SK-N-SH (cell line): ENCODE measurements around the gene OR1K1. TPM values are rescaled to one million over a fixed set of nuclear protein-coding genes. Genes with fewer than 3 reads are reported as not detected.
"Not testable (repeated sequence)": the region's sequence is repeated elsewhere in the genome, so short reads cannot be mapped to it uniquely, and the experiment has no call there.

Source experiments
- CTCF ChIA-PET: fragments of 300-600, 350-600 bp; formaldehyde crosslinking; extraction: SDS; loops from one replicate; lab custom pipeline; 2021; lab: Yijun Ruan, JAX
- POLR2A ChIA-PET: fragments of 350-600 bp; sonication (Branson Sonifier 250); formaldehyde crosslinking; extraction: SDS; loops from one replicate; lab custom pipeline; 2020; ENCODE audit warnings: antibody characterized with exemption, inconsistent platforms; lab: Yijun Ruan, JAX
- DNase-seq: peaks from one replicate; pipeline ENCODE4 v3.0.0; 2012
- H2AFZ ChIP-seq: fragments of 200-600 bp; sonication (generic); 2 replicates; pipeline ENCODE4 v1.8.1; 2016; ENCODE audit warnings: antibody characterized with exemption, mild to moderate bottlenecking, low read depth
- H3F3A ChIP-seq: fragments of 200-600 bp; sonication (generic); replicated peaks from 2 replicates; pipeline ENCODE3; 2016; ENCODE audit warnings: antibody characterized with exemption, mild to moderate bottlenecking; ENCODE audit not compliant: insufficient read depth
- H3K27ac ChIP-seq, 2 experiments: fragments of 200-500 bp in 1 of 2; fragments of 200-600 bp in 1 of 2; sonication (Bioruptor generic) in 1 of 2; sonication (generic), shearing (Covaris generic) in 1 of 2; 2 replicates each; pipeline versions ENCODE4 v1.5.1 to v1.6.1; 2014 to 2016; ENCODE audit warnings: low read depth in 2 of 2, inconsistent platforms in 1 of 2, low read length in 1 of 2, mild to moderate bottlenecking in 1 of 2, mixed read lengths in 1 of 2
- H3K27me3 ChIP-seq: fragments of 200-600 bp; sonication (generic), shearing (Covaris generic); 2 replicates; pipeline ENCODE4 v1.6.1; 2016; ENCODE audit warnings: mixed run types; ENCODE audit not compliant: insufficient read depth
- H3K36me3 ChIP-seq, 2 experiments: fragments of 200-500 bp in 1 of 2; fragments of 200-600 bp in 1 of 2; sonication (Bioruptor generic) in 1 of 2; sonication (generic) in 1 of 2; replicated peaks in 1 of 2; 2 replicates each; pipeline versions ENCODE3 to v1.5.1; 2014 to 2016; ENCODE audit warnings: low read length in 1 of 2, mild to moderate bottlenecking in 1 of 2; ENCODE audit not compliant: insufficient read depth in 2 of 2, control insufficient read depth in 1 of 2
- H3K4me1 ChIP-seq, 2 experiments: fragments of 200-500 bp in 1 of 2; fragments of 200-600 bp in 1 of 2; sonication (Bioruptor generic) in 1 of 2; sonication (generic), shearing (Covaris generic) in 1 of 2; 2 replicates each; pipeline versions ENCODE4 v1.5.1 to v1.6.1; 2014 to 2016; ENCODE audit warnings: low read depth in 1 of 2, low read length in 1 of 2, mixed run types in 1 of 2; ENCODE audit not compliant: insufficient read depth in 2 of 2, control insufficient read depth in 1 of 2
- H3K4me2 ChIP-seq: fragments of 200-600 bp; sonication (generic), shearing (Covaris generic); 2 replicates; pipeline ENCODE4 v1.6.1; 2017; ENCODE audit warnings: mixed run types
- H3K4me3 ChIP-seq, 2 experiments: fragments of 200-500 bp in 1 of 2; fragments of 200-600 bp in 1 of 2; sonication (Bioruptor generic) in 1 of 2; sonication (generic), shearing (Covaris generic) in 1 of 2; 2 replicates each; pipeline versions ENCODE4 v1.5.1 to v1.8.1; 2014 to 2016; ENCODE audit warnings: low read depth in 2 of 2, inconsistent platforms in 1 of 2, low read length in 1 of 2, mild to moderate bottlenecking in 1 of 2, mixed read lengths in 1 of 2, moderate library complexity in 1 of 2
- H3K79me2 ChIP-seq: fragments of 200-600 bp; sonication (generic); 2 replicates; pipeline ENCODE4 v1.8.1; 2017; ENCODE audit warnings: mild to moderate bottlenecking; ENCODE audit not compliant: insufficient read depth
- H3K9ac ChIP-seq: fragments of 200-600 bp; sonication (generic); 2 replicates; pipeline ENCODE4 v1.6.1; 2017; ENCODE audit warnings: mixed run types
- H3K9me2 ChIP-seq: fragments of 200-600 bp; sonication (generic); 2 replicates; pipeline ENCODE4 v1.6.1; 2017; ENCODE audit warnings: mixed run types
- H3K9me3 ChIP-seq: fragments of 200-600 bp; sonication (generic); 2 replicates; pipeline ENCODE4 v1.6.1; 2017; ENCODE audit warnings: mixed run types, mild to moderate bottlenecking, moderate library complexity
- H4K20me1 ChIP-seq: fragments of 200-600 bp; sonication (generic); 2 replicates; pipeline ENCODE4 v1.6.1; 2017; ENCODE audit warnings: mild to moderate bottlenecking, mixed run types; ENCODE audit not compliant: insufficient read depth
- CHD2 ChIP-seq: fragments of 150-350 bp; IDR thresholded peaks from 2 replicates; pipeline ENCODE4 v1.6.1; 2018; ENCODE audit warnings: low read length; ENCODE audit not compliant: partially characterized antibody
- JUND ChIP-seq: IDR thresholded peaks from 2 replicates; pipeline ENCODE4 v1.4.0; 2012
- MEF2A ChIP-seq: IDR thresholded peaks from 2 replicates; pipeline ENCODE4 v1.4.0; 2012; ENCODE audit warnings: low read depth, borderline replicate concordance
- POLR2AphosphoS5 ChIP-seq: IDR thresholded peaks from 2 replicates; pipeline ENCODE4 v1.6.1; 2012; ENCODE audit warnings: low read depth, low read length
- SIN3A ChIP-seq: IDR thresholded peaks from 2 replicates; pipeline ENCODE4 v1.6.1; 2012; ENCODE audit warnings: low read depth, mild to moderate bottlenecking, low read length, moderate library complexity, borderline replicate concordance
- SMC3 ChIP-seq: IDR thresholded peaks from 2 replicates; pipeline ENCODE4 v1.6.1; 2012; ENCODE audit warnings: low read depth, low read length, improper control_type of control experiment
- TCF12 ChIP-seq: IDR thresholded peaks from 2 replicates; pipeline ENCODE4 v1.4.0; 2012
- YY1 ChIP-seq: IDR thresholded peaks from 2 replicates; pipeline ENCODE4 v1.4.0; 2012; ENCODE audit warnings: low read depth, mild to moderate bottlenecking
- WGBS: methylation state at CpG from one replicate; pipeline ENCODE4 v1.1.6; 2017; ENCODE audit warnings: low lambda C conversion rate; 5-methylcytosine and 5-hydroxymethylcytosine counted together
- polyA plus RNA-seq, 3 experiments: library from polyadenylated mRNA; depleted of rRNA; stranded (reverse); fragments of >200 nt; gene quantifications; 2 replicates each; pipeline ENCODE4 v1.2.3, GENCODE V29; 2012
- TF ChIP-seq, protein P1 (sequence below): fragments of 200-600 bp; sonication (generic); IDR thresholded peaks from 2 replicates; pipeline ENCODE4 v1.6.1; 2017; ENCODE audit warnings: antibody characterized with exemption, mild to moderate bottlenecking, moderate library complexity
- TF ChIP-seq, protein P2 (sequence below): IDR thresholded peaks from 2 replicates; pipeline ENCODE4 v1.6.1; 2012; ENCODE audit warnings: mild to moderate bottlenecking, low read depth, low read length, moderate library complexity
- TF ChIP-seq, protein P3 (sequence below): fragments of 150-350 bp; IDR thresholded peaks from 2 replicates; pipeline ENCODE4 v1.6.1; 2016; ENCODE audit warnings: mild to moderate bottlenecking, low read depth, low read length
- TF ChIP-seq, protein P4 (sequence below): IDR thresholded peaks from 2 replicates; pipeline ENCODE4 v1.4.0; 2012; ENCODE audit warnings: low read depth

OR1K1 gene
- polyA plus RNA-seq, 1 of the 3 experiments (the other 2 are of a cell fraction), result not detected

DNA sequence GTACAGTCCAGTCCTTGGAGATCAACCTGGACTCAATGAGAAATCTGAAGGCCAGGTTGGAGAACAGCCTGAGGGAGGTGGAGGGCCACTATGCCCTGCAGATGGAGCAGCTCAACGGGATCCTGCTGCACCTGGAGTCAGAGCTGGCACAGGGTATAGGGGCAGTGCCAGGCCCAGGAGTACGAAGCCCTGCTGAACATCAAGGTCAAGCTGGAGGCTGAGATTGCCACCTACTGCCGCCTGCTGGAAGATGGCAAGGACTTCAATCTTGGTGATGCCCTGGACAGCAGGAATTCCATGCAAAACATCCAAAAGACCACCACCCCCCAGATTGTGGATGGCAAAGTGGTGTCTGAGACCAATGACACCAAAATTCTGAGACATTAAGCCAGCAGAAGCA lies 38.5 kb downstream of the OR1K1 start:
- not testable (repeated sequence) for H3K9ac ChIP-seq, H3K9me2 ChIP-seq
- WGBS, result 53% methylated on average over 2 of the region's 3 CpGs
- TF ChIP-seq, protein P1, sequence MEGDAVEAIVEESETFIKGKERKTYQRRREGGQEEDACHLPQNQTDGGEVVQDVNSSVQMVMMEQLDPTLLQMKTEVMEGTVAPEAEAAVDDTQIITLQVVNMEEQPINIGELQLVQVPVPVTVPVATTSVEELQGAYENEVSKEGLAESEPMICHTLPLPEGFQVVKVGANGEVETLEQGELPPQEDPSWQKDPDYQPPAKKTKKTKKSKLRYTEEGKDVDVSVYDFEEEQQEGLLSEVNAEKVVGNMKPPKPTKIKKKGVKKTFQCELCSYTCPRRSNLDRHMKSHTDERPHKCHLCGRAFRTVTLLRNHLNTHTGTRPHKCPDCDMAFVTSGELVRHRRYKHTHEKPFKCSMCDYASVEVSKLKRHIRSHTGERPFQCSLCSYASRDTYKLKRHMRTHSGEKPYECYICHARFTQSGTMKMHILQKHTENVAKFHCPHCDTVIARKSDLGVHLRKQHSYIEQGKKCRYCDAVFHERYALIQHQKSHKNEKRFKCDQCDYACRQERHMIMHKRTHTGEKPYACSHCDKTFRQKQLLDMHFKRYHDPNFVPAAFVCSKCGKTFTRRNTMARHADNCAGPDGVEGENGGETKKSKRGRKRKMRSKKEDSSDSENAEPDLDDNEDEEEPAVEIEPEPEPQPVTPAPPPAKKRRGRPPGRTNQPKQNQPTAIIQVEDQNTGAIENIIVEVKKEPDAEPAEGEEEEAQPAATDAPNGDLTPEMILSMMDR, result peak; percentile 9; the same call in 1 of the 2 replicates
- TF ChIP-seq, all 33 proteins: peak for 1; not testable (repeated sequence) for 32
- POLR2A ChIA-PET, H3K27me3 ChIP-seq, H3K4me3 ChIP-seq, DNase-seq, H3K4me1 ChIP-seq, H3K4me2 ChIP-seq, H3F3A ChIP-seq, H3K27ac ChIP-seq, H2AFZ ChIP-seq, H3K79me2 ChIP-seq, H3K36me3 ChIP-seq, H3K9me3 ChIP-seq, H4K20me1 ChIP-seq: not testable (repeated sequence)
- CTCF ChIA-PET, result interaction anchor here (0.9 kb wide), 1 partner anchor 511 kb away, joined by 3 read pairs; no protein-coding TSS in a partner anchor

DNA sequence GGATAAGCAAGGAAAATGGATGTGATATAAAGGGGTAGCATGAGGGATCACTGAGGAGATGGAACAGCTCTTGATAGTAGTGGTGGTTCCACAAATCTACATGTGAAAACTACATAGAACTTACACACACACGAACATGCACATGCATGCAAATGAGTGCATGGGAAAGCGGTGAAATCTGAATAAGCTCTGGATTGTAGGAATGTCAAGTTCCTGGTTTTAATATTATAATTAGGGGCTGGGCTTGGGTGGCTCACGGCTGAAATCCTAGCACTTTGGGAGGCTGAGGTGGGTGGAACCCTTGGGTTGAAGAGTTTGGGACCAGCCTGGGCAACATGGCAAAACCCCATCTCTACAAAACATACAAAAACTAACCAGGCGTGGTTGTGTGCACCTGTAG lies 41.6 kb downstream of the OR1K1 start:
- H3K9ac ChIP-seq, result no peak overlapping the region
- TF ChIP-seq, protein P2, sequence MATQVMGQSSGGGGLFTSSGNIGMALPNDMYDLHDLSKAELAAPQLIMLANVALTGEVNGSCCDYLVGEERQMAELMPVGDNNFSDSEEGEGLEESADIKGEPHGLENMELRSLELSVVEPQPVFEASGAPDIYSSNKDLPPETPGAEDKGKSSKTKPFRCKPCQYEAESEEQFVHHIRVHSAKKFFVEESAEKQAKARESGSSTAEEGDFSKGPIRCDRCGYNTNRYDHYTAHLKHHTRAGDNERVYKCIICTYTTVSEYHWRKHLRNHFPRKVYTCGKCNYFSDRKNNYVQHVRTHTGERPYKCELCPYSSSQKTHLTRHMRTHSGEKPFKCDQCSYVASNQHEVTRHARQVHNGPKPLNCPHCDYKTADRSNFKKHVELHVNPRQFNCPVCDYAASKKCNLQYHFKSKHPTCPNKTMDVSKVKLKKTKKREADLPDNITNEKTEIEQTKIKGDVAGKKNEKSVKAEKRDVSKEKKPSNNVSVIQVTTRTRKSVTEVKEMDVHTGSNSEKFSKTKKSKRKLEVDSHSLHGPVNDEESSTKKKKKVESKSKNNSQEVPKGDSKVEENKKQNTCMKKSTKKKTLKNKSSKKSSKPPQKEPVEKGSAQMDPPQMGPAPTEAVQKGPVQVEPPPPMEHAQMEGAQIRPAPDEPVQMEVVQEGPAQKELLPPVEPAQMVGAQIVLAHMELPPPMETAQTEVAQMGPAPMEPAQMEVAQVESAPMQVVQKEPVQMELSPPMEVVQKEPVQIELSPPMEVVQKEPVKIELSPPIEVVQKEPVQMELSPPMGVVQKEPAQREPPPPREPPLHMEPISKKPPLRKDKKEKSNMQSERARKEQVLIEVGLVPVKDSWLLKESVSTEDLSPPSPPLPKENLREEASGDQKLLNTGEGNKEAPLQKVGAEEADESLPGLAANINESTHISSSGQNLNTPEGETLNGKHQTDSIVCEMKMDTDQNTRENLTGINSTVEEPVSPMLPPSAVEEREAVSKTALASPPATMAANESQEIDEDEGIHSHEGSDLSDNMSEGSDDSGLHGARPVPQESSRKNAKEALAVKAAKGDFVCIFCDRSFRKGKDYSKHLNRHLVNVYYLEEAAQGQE, result no peak
- TF ChIP-seq SMC3 (no peak), YY1 (no peak), CHD2 (no peak), JUND (no peak), POLR2AphosphoS5 (no peak), TCF12 (no peak), SIN3A (no peak), MEF2A (no peak)
- TF ChIP-seq, protein P3, sequence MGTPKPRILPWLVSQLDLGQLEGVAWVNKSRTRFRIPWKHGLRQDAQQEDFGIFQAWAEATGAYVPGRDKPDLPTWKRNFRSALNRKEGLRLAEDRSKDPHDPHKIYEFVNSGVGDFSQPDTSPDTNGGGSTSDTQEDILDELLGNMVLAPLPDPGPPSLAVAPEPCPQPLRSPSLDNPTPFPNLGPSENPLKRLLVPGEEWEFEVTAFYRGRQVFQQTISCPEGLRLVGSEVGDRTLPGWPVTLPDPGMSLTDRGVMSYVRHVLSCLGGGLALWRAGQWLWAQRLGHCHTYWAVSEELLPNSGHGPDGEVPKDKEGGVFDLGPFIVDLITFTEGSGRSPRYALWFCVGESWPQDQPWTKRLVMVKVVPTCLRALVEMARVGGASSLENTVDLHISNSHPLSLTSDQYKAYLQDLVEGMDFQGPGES, result no peak
- TF ChIP-seq, protein P4, sequence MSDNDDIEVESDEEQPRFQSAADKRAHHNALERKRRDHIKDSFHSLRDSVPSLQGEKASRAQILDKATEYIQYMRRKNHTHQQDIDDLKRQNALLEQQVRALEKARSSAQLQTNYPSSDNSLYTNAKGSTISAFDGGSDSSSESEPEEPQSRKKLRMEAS, result no peak
- TF ChIP-seq, protein P1, result no peak
- H3K4me1 ChIP-seq, result no peaks in the 10 kb centered on the region
- H3K9me3 ChIP-seq, result no peaks in the 10 kb centered on the region
- H3K27ac ChIP-seq, result no peak overlapping the region
- no peaks in the 10 kb centered on the region for H4K20me1 ChIP-seq
- no peaks in the 10 kb centered on the region for H3K79me2 ChIP-seq
- CTCF ChIA-PET, result no interaction called here
- H3K9me2 ChIP-seq, result no peaks in the 10 kb centered on the region
- POLR2A ChIA-PET, result no interaction called here
- H3K4me2 ChIP-seq, result no peak overlapping the region
- H2AFZ ChIP-seq, result no peak overlapping the region
- H3K27me3 ChIP-seq, result no peaks in the 10 kb centered on the region
- H3K36me3 ChIP-seq, result peaks cover 14 to 16% of the 10 kb centered on the region in 2 experiments
- peaks cover 8% of the 10 kb centered on the region for H3F3A ChIP-seq
- 73% methylated on average over 4 of the region's 4 CpGs for WGBS
- no peak for DNase-seq
- H3K4me3 ChIP-seq, result no peak overlapping the region
